Vagina (tissue), 2 donors: ENCODE results near the gene DNM3.

Source experiments
- CTCF ChIP-seq, 3 experiments: fragments of 450-650 bp in 2 of 3; fragments of 200-600 bp in 1 of 3; sonication (generic) in 1 of 3; IDR thresholded peaks; one replicate each; pipeline ENCODE4 v1.5.1; 2017 to 2019; ENCODE audit warnings: antibody characterized with exemption in 3 of 3, mild to moderate bottlenecking in 2 of 3, moderate library complexity in 2 of 3
- POLR2A ChIP-seq, 2 donors: fragments of 450-650 bp; IDR thresholded peaks; one replicate each; pipeline ENCODE4 v1.6.1; 2017; ENCODE audit warnings: antibody characterized with exemption in 2 of 2, mild to moderate bottlenecking in 2 of 2, moderate library complexity in 2 of 2

GRCh38 chr1:172397221-172397620 lies 555.9 kb downstream of the DNM3 start:
- TF ChIP-seq CTCF (IDR thresholded peaks at IDR 0.05), result no peak
- no peak for TF ChIP-seq POLR2A (IDR thresholded peaks at IDR 0.05)
